GM21529 (cell line): ENCODE data around the gene RIC1.
"Not testable (repeated sequence)": the region's sequence is repeated elsewhere in the genome, so short reads cannot be mapped to it uniquely, and the experiment has no call there.

Experiments
- ATAC-seq: cut with Tn5 transposase; IDR thresholded peaks from one replicate; pipeline ENCODE4 v1.9.1; 2021; ENCODE audit not compliant: unreplicated experiment

The RIC1 gene

DNA sequence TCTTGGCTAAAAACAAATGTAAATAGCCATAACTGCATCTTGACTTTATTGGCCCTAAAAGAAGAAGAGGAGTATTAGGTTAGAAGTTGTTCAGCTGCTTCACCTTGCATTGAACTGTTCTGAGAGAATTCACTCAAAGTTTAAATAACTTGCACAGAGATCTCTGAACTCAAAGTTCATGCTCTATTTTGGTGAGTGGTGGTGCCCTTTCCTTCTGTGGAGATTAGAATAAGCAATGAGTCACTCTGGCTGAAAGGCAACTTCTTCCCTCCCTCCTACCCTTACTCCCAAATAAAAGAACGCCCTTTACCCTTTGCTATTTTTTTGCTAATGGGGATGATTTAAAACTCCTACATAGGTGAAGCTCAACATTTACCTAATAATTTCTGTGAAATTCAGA lies 155.1 kb downstream of the RIC1 start:
- ATAC-seq, result no peak

DNA sequence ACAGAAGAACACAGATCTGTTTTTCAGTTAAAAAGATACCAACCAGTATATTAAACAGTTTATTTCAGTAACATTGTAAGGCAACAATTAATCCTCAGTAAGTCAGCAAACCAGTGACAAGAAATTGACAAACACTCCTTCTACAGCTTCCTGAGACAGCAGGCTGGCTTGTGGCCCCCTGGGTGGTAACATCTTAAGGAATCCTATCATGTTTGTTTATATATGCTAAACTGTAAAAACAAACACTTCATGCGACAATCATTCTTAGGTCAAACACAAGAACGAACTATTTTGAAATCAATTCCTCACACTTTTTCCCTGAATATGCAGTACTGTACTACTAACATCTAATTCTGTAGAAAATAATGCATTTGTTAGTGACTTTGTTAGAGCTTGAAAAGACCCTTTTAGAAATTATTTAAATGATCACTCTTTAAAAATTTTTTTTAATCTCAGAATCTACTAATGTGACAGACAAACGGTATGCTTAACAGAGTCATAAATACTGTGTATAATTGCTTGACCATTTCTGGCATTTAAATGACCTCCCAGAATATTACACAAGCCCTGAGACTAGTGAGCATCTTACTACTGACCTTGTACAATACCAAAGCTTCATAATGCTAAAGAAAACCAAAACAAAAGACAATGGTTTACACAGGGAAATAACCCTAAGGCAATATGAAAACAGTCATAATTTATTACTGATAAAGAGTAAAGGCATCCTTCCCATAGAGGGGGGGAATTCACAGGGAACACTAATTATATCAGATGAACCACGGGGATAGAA lies 155.8 kb downstream of the RIC1 start:
- ATAC-seq, result no peak

DNA sequence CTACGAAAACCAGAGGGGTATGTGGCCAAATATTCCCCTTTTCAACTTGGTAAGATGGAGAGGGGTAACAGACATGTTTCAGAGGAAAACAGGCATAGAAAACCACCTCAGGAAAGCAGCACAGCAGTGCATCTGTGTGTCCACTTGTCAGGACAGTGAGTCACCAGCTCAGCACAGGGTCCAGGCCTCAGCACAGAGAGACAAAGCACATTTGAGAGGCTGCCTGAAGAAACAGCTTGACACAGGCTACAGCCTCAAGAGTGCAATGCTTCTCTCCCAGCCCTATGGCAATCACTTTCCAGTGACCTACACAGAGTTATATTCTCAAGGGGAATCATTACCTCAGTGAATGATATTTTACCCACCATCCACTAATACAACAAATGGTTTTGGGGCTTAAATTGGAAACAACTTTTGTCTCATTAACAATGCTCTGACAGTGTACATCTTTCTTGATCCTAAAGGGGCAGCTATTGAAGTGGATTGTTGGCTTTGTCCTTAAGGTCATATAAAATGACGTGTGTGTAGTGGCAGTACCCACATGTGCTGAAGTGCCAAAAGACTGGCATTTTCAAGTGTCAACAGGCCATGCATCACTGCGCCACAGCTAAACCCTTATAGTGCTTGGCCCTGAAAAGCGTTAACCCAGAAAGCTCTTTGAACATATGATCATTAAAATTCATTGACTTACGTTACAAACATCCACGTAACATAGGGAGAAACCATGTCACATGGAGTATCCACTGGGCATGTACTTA lies 157.6 kb downstream of the RIC1 start:
- ATAC-seq, result no peak

DNA sequence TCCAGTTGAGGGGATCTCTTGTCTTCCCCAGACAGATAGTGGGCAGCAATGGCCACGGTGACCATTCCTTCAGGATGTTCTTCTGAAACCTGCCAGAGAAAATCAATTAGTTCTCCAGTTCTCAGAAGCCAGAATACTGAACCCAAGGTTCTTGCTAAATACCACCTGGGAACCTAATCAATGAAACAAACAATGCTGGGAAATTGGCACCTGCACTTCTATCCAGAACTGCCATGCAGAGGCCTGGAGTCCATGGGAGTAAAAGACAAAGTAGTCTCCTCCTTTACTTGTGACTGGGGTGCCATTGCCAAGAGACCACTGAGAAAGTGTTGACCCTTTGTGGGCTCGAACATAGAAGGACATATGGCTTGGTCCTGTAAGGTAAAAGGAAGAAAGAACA lies 158.3 kb downstream of the RIC1 start:
- ATAC-seq, result no peak

DNA sequence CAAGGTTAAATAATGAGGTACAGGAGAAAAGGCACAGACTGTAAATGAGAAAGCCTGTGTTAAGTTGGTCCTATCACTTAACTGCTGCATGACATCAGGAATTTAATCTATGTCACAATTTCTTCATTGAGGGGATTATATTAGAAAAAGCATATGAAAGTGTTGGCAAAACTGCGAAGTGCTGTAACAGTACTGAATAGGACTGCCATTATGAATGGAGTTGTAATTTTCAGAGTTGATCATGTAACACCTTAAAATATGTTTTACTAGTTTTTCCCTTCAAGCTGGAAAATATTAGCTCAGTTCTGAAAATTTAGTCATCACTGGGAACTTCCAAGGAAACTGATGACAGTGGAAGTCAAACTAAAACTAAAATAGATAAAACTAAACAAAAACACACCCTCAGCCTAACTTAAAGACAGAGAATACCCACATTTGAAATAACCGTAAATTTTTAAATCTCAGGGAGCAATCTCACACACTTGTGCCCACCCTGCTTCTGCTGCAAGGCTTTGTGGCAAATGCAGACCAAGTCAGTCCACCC lies 158.9 kb downstream of the RIC1 start:
- no peak for ATAC-seq

DNA sequence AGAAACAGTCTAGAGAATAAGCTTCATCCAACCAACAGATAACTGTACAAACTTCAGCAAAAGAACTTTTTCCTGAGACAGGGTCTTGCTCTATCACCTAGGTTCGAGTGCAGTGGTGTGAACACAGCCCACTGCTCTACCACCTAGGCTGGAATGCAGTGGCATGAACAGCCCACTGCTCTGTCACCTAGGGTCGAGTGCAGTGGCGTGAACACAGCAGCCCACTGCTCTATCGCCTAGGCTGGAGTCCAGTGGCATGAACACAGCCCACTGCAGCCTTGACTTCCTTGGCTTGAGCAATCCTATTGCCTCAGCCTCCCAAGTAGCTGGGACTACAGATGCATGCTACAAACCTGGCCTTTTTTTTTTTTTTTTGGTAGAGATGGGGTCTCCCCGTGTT lies 160.6 kb downstream of the RIC1 start:
- ATAC-seq, result no peak

DNA sequence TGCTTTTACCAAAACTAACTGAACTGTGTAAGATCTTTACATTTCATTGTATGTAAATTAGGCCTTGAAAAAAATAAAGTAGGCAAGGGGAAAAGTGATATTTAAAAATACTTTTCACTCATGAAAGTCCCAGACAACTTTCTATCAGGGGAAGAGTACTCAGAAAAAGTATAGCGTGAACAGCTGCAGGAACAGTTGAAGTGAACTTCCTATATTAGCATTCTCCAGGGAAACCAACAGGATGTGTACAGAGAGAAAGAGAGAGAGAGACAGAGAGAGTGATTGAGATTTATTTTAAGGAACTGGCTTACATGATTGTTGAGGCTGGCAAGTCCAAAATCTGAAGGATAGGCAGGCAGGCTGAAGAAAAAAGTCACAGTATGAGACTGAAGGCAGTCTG lies 162.0 kb downstream of the RIC1 start:
- no peak for ATAC-seq

DNA sequence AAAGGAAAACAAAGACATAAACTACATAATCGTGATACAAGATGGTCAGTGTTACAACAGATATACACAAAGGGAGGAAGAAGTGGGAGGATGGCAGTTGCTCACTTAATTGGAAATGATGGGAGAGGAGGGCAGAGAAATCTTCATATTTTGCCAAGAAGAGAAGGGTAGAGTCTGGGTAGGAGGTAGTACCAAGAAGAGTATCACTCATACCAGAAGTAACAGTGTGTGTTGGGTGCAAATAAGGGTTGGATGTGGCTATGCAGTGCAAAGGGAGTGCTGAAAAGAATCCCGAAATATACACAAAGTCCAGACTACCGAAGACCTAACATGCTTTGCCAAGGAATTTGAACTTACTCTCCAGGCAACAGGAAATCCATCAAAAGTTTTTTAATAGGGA lies 163.0 kb downstream of the RIC1 start:
- no peak for ATAC-seq

DNA sequence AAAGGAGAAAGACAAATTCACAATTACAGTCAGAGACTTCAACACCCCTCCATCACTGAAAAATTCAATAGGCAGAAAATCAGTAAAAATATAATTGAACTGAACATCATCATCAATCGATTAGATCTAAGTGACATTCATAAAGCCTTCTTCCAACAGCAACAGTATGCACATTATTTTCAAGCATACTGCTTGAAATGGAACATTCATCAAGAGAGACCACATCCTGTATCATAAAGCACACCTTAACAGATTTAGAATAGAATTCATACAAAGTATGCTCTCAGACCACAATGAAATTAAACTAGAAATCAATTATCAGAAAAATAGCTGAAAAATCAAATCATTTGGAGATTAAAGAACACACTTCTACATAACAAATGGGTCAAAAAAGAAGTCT lies 164.9 kb downstream of the RIC1 start:
- ATAC-seq, result no peak

DNA sequence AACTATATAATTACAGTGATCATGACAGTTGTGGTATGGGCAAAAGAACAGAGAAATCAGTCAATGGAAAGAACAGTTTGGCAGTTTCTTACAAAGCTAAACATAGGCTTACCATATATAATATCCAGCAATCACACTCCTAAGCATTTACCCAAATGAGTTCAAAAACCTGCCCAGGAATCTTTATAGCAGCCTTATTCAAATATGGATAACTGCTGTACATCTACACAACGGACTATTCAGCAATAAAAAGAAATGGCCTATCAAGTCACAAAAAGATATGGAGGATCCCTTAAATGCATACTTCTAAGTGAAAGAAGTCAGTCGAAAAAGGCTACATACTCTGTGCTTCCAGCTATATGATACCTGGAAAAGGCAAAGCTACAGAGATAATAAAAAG lies 167.4 kb downstream of the RIC1 start:
- ATAC-seq, result no peak

DNA sequence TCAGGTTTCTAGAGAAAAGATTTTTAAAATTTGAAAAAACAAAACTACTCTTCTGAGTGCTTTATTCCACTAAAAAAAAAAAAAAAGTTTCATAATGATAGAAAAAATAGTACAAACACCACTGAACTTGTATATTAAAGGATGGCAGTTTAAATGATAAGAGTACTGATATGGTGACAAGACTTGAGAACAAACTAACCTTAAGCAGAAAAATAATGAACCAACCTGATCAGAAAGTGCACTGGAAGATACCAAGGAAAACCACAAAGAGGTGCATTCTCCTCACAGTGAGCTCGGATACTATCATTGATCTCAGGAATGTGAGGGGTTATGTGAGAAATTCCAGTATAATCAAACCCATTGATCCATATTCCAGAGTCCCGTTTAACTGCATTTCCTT lies 169.7 kb downstream of the RIC1 start:
- ATAC-seq, result no peak

DNA sequence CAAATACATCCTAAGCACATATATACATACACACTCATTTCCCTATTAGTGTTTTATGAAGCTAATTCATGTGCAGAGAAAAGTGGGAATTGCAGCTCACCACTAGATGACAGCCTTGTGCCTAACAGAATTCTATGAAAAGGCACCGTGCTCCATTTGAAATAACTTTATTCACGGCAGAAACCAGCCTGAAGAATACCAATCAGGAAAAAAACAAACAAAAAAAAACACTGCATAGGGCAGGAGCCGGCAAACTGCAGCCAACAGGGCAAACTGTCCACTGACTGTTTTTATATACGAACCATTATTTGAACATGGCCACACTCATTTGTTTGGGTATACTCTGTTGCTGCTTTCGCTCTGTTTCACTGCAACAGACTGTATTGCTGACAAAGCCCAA lies 170.4 kb downstream of the RIC1 start:
- ATAC-seq, result no peak

DNA sequence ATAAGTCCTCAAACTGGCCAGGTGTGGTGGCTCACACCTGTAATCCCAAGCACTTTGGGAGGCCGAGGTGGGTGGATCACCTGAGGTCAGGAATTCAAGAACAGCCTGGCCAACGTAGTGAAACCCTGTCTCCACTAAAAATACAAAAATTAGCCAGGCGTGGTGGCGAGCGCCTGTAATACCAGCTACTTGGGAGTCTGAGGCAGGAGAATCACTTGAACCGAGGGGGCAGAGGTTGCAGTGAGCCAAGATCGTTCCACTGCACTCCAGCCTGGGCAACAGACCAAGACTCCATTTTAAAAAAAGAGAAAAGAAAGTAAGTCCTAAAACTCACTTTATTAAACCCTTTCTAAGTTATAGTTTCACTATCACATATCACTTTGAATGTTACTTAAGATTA lies 171.5 kb downstream of the RIC1 start:
- ATAC-seq, result not testable (repeated sequence)

DNA sequence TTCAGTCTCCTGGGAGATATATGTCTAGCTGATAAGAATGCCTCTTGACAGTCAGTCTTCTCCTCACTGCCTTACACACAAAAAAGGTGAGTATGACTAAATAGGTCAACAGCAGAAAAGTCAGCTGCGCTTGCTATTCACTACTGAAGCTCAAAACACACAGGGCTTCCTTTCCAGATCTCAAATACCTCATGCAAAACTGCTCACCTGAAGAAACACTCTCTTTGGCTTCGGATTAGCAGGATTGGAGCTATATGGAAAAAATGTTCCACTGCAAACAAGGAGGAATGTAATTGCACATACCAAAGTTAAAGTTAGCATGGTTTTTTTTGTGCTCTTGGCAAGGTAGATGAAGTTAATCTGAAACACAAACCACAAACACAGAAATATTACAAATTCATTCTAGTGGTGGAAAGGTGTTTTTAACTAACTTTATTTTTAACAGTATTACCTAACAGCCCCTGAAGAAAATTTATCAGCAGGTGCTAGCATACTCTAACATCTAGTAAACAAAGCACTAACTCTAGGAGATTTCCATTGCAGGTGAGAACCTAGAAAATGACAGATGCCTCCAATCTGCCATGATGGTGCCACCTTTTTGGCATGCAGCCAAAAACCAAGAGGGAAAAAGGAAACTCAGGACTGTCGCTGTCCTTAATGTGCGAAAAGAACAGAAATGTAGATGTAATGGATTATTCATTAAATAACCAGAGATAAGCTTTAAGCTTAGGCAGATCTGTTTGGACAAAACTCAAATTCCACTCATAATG lies 172.2 kb downstream of the RIC1 start:
- no peak for ATAC-seq

DNA sequence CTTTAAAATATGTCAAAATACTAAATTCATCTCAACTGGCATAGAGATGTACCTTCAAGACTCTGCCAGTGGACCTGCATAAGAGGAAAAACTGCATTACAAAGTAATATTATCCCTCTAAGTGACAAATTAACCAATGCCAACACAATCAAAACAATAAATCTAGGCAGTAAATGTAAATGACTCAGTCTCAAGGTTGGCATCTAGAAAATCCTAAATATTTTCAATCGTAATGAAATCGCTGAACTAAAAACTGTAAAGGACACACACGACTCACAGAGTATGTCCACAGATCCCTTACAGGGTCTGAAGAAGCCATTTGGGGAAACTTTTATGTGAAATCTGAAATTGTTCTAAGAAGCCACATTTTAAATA lies 172.8 kb downstream of the RIC1 start:
- ATAC-seq, result no peak

DNA sequence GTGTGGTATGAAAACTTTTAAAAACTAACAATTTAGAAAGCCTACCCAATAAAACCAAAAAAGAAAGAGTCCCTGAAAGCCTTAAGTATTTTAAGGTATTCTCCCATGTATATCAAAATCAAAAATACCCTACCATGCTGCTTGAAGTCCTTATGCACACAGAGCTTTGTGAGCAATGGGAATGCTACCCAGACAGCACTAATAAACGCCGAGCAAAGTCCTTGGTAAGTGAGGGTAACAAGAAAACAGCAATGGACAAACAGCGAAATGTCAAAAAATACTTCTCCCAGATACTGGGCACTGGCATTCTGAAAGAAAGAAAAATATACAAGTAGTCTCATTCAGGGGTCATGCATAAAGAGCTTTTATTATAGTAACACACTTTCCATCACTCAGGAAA lies 176.6 kb downstream of the RIC1 start:
- ATAC-seq, result no peak

DNA sequence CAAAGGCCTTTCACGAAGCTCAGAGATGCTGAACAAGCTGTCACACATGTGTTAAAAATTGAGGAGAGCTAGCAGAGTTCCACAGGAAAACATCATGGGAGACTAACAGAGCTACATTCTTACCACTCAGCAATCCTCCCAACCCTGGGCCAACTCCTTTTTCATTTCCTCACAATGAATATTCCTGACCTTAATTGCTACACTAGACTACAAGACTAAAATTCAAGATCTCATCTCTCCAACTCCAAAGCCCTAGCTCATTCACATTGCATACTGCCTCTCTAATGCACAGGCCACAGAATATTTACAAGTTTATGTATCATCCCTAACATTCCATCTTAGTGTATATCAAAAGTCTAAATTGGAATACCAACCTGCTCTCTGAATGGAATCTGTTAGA lies 182.8 kb downstream of the RIC1 start:
- no peak for ATAC-seq

DNA sequence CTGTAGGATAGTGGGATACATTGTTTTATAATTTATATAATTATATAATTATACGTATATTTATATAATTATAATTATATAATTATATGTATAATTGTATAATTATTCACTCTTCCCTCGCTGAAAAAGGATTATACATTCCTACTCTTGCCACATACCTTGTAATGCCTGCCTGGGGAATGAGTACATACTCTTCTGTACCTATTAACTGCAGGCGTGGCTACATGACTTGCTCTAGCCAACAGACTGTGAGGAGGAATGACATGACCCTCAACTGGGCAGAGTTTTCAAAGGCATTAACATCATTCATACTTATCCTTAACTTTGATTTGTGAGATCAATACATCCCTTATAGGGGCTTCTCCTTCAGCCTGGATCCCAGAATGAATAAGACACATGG lies 184.9 kb downstream of the RIC1 start:
- no peak for ATAC-seq

DNA sequence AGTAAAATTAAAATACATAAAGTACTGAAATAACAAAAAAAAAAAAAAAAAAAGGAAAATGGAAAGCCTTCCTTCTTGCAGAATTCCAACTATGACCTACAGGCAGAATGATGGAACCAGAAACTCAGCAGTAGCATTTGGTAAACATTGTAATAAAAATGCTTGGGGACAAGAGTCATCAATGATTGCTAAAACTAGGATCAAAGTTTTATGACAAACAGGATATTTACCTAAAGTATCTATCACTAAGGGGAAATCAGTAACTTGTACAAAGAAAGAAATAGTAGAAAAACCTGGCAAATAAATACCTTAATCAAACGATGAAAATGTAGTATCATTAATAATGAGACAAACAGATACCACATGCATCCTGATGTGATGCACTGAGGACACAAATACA lies 186.6 kb downstream of the RIC1 start:
- no peak for ATAC-seq

DNA sequence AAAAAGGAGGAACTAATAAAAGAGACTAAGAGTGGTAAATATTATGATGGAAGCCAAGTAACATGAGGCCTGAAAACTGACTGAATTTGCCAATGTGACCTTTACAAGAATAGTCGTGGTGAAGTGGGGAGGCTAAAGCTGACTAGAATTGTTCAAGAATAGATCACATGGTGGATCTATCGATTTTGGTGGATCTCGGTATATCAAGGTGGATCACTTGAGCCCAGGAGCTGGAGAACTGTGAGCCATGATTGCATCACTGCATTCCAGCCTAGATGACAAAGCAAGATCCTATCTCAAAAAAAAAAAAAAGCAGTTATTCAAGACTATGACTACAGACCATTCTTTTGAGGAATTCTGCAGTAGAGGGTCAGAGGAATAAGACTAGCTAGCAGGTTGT lies 189.0 kb downstream of the RIC1 start:
- no peak for ATAC-seq

DNA sequence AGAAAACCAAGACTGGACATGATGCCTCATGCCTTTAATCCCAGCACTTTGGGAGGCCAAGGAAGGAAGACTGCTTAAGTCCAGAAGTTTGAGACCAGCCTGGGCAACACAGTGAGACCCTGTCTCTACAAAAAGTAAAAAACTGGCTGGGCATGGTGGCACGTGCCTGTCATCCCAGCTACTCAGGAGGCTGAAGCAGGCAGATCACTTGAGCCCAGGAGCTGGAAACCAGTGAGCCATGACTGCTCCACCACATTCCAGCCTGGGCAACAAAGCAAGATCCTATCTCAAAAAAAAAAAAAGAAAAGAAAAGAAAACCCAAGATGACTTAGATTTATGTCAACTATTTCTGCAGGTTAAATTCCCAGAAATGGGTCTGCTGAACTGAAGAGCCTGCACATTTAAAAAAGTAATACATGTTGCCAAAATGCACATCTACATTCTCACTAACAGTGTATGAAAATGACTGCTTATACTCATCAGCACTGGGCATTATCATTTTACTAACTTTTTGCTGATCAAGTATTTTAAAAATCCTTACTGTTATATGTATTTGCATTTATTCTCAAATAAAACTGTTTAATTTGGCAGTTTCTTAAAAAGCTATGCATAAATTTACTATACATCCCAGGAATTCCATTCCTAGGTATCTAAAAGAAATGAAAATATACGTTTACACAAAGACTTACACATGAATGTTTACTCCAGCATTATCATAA lies 189.7 kb downstream of the RIC1 start:
- ATAC-seq, result no peak
